ENCODE results near the gene ZC3H18.

ZC3H18 gene

GRCh38 chr16:88552166-88552565, 18.0 kb upstream of the ZC3H18 start:
- no peak for DNase-seq

DNA sequence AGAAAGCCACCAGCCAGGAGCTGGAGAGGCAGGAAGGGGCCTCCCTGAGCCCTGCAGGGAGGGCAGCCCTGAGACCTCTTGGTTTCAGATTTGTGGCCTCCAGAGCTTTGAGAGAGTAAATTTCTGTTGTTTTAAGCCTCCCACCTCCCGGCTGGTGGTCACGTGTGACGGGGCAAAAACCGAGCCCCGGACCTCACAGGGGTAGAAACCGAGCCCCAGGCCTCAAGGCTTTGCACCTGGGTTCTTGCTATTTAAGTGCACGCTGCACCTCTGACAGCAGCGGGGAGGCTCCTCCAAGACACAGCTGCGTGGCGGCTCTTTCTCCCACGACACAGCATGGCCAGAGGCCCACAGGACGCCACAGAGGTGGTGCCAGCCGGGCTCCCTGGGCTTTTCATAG, 17.4 kb upstream of the ZC3H18 start:
- DNase-seq, result no peak

- DNase-seq, result no peak
Measured at GRCh38 chr16:88553739-88554138, 16.5 kb upstream of the ZC3H18 start.

- DNase-seq, result no peak
Measured at GRCh38 chr16:88554711-88555264, 15.4 kb upstream of the ZC3H18 start.

DNA sequence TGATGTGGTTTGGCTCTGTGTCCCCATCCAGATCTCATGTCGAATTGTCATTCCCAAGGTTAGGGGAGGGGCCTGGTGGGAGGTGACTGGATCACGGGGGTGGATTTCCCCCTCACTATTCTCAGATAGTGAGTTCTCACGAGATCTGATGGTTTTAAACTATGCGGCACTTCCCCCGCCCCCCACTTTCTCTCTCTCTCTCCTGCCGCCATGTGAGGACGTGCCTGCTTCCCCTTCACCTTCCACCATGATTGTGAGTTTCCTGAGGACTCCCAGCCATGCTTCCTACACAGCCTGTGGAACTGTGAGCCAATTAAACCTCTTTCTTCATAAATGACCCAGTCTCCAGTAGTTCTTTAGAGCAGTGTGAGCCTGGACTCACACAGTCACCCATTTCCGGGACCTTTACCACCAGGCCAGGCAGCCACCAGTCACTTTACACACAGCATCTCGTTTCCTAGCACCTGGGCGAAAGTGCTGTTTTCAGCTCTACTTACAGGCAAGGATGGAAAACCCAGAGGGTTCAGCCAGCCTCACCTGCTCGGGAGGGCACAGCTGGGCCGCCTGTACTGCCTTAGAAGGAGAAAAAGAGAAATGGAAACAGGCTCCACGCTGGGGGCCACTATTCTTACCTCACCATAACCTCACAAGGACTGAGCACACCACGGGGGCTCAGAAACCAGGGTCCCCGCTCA, 13.8 kb upstream of the ZC3H18 start:
- DNase-seq, result no peak

GRCh38 chr16:88558457-88559442, 11.5 kb upstream of the ZC3H18 start:
- DNase-seq, result peak; percentile 32

GRCh38 chr16:88560714-88561484, 9.3 kb upstream of the ZC3H18 start:
- no peak for DNase-seq

DNA sequence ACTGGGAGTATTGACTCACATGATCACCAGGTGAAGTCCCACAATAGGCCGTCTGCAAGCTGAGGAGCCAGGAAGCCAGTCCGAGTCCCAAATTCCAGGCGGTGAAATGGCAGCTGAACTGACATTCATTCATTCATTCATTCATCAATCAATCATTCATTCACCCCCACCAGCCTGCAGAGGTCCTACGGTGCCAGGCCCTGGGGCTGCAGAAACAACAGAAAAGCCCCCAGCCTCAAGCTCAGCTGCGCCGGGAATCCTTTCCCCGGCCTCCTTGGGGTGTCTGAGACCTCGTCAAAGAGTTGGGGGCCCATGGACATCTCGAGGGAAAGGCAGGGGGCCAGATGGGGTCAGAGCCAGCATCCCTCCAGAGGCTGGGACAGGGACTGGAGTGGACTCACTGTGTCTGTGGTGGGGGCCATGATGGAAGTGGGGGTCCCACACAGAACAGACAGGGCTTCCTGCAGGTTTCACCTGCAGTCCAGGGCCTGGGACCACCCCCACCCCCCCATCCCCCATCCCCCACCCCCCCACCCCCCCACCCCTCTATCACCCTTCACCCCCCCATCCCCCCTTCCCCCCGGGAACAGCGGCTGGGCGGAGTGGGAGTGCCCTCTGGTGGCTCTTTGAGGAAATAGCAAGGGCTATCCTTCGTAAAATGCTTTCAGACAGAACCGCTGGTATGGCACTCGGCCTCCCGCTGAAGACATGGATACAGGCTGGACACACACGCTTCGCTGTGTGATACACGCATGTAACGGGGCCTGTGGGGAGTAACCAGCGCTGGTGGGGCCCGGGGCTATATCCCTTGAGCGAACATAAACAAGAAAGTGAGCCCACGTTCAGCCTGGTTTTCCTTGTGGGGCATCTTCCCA, 8.5 kb upstream of the ZC3H18 start:
- DNase-seq, result peak; percentile 14

GRCh38 chr16:88566158-88566557, 4.0 kb upstream of the ZC3H18 start:
- no peak for DNase-seq

DNA sequence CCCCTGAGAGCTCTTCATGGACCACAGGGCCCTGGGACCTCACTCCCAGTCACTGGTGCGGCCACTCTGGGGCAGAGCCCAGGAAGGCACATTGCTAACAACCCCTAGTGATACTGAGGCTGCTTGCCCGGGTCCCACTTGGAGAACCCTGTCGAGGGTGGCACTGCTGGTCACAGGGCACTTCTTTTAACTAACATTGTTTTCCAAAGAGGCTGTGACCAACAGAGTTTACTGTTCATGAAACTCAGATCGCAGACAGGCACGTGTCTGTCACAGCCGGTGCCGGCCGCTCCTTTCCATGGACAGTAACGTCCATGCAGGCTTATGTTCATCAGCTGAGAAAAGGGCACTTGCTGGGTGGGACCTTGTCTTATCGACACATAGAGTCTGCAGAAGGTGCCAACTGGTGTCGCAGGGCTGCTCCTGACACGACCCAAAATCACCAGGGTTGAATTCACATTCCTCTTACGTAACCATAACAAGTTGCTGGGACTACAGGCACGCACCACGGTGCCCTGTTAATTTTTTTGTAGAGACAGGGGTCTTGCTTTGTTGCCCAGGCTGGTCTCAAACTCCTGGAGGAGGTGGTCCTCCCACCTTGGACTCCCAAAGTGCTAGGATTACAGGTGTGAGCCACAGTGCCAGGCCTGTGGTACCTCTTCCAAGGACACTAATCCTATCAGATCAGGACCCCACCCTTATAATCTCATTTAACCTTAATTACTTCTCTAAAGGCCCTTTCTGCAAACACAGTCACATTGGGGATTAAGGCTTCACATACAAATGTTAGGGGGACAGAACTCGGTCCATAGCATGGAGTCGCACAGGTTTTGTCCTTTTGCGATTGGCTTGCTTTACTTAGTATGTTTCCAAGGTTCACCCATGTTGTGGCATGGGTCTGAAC, 1.2 kb upstream of the ZC3H18 start:
- no peak for DNase-seq

DNA sequence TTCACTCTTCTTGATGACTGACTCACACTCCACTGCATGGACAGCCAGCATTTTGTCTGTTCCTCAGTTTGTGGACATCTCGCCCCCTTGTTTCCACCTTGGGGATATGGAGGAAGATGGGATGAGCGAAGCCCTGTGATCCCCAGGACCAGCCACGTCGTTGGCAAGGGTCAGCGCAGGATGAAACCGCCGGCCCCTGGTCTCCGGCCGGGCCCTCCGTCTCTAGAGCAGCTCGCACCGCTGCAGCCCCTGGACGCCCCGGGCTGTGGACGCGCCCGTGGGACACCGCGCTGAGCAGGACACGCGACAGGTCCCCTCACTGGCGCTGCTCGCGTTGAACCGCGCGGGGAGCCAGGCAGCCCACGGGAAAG, 604 bp upstream of the ZC3H18 start:
- DNase-seq, result no peak

GRCh38 chr16:88570691-88571092, 489 bp downstream of the ZC3H18 start:
- DNase-seq, result no peak

GRCh38 chr16:88575251-88575650, 5.0 kb downstream of the ZC3H18 start:
- DNase-seq, result no peak

DNA sequence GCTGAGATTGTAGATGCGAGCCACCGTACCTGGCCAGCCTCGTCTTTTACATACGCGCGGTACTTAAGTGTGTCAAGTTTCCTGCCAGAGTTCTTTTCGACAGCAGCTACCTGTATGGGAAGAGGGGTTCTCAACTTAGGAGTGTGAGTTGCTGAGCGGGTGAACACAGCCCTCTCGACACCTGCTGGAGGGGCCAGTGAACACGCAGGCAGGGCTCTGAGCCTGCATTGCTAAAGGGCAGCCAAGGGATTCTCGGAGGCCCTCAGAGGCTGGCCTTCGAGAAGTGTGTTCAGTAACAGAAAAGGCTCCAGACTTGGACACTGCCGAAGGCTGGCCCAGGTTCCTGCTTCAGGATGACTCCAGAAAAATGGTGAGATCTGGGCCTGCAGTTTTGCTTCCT, 6.1 kb downstream of the ZC3H18 start:
- DNase-seq, result no peak

DNA sequence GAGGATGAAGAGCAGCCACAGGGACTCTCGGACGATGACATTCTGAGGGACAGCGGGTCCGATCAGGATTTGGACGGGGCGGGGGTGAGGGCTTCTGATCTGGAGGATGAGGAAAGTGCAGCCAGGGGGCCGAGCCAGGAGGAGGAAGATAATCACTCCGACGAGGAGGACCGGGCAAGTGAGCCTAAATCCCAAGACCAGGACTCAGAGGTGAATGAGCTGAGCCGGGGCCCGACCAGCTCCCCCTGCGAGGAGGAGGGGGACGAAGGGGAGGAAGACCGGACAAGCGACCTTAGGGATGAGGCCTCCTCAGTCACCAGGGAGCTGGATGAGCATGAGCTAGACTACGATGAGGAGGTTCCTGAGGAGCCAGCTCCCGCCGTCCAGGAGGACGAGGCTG, 7.0 kb downstream of the ZC3H18 start:
- DNase-seq, result no peak

DNA sequence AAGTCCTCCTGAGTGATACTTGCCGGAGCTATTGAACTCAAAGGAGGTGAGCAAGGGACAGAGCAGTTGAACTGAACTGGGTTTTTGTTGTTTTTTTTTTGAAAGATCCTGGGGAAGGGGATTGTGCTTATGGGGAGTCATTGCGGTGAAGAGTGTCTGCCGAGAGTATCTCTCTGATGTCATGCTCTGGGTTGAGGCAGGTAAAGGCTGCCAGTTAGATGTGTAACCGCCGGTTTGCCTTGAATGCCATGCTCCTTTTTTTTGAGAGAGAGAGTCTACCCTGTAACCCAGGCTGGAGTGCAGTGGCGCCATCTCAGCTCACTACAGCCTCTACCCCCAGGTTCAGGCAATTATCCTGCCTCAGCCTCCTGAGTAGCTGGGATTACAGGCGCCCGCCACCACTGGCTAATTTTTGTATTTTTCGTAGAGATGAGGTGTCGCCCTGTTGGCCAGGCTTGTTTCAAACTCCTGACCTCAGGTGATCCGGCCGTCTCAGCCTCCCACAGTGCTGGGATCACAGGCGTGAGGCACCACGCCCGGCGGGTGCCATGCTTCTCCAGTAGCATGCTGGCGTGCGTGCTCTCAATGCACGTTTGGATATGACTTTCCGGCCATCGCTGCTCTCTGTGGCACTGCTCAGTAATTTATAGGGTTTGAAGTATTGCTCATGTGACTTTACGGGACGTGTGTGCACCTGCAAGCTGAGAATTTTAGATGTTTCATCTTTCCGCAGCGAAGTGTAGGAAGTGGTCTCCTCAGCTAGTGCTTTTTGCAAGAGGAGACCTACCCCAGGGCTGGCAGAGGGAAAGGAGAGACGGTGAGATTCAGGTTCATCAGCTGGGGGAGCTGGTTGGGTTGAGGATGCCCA, 8.5 kb downstream of the ZC3H18 start:
- no peak for DNase-seq

DNA sequence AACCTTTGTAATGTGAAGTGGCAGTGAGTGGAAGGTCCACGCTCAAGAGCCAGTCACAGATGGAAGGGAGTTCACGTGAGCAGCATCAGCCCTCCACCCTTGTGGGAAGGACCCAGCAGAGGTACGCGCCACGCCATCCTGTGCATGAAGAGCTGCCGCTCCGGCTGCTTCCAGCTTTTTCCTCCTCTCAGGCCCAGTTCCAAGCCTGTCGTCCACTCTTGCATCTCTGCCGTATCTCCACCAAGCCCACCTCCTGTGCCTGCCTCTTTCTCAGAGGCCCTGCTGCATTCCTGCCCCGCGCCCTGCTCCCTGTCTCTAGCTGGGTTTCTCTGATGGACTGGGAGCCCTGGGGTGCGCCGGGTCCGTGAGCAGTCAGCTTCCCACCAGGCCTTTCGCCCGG, 10.2 kb downstream of the ZC3H18 start:
- DNase-seq, result no peak

- no peak for DNase-seq
Measured at GRCh38 chr16:88581033-88581432, 10.8 kb downstream of the ZC3H18 start.

DNA sequence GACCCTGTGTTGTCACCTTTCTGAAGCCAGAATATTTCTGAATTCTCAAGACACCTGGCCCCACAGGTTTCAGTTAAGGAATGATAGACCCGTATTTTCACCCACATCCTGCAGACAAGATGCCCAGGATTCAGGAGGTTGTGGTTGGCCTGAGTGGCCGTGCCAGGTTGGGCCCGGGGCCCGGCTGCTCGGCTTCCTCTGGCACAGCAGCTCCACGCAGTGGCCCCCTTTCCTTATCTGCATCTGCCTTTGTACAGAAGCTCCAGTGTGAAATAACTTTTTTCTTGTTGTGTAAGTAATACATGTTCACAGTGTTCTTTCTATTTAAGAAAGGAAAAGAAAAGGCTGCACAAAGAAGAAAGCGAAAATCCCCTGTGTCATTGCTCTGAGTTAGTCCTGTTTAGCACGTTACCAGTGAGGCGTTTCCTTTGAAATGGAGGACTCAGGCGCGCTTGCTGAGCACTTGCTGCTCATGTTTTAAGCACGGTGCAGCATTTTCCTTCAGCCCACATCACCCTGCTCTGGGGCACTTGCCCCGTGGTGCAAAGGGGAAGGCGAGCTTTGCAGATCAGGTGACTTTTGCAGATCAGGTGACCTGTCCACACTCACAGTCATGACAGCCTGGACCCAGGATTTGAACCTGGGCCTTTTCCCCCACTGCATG, 12.8 kb downstream of the ZC3H18 start:
- DNase-seq, result no peak

All from NCI-H2171 (cell line).